ENCODE results near the gene PTPN4. TPM values are rescaled to one million over a fixed set of nuclear protein-coding genes. Genes with fewer than 3 reads are reported as not detected.
A peak's percentile ranks its signal among the peaks of the same experiment; 100 is the strongest.
"Not testable (repeated sequence)": the region's sequence is repeated elsewhere in the genome, so short reads cannot be mapped to it uniquely, and the experiment has no call there.

Gene PTPN4
- total and polyA plus RNA-seq, 8 donors: 4.4 to 18.7 (median 13.2) TPM

DNA sequence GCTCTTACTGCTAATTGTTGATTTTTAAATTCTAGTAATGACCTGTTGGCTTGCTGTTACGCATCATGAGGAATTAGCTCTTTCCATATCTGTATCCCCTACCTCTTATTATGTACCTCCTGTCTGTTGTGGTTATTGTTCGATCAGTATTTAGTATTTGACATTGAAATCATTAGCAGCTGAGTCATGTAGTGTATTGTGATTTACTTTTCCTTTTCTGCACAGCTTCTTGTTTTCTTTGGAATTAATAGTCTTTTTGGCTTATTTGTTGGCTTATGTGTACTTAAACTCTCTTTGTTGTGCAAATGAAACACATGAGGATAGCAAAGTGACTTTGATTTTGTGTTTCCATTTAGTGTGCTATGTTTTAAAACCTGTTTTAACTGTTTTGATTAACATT lies 257.5 kb downstream of the PTPN4 start:
- Histone ChIP-seq H3K9me3 (no peaks in the 10 kb centered on the region), H3K4me3 (no peak overlapping the region), H3K36me3 (no peaks in the 10 kb centered on the region), H3K27ac (no peak overlapping the region), H3K4me1 (peaks cover 0 to 16% (median 9%) of the 10 kb centered on the region in 3 donors), H3K27me3 (no peaks in the 10 kb centered on the region)
- intact Hi-C loops (cut with DNase I): no loop called here
- DNase-seq (no peak), FAIRE-seq (no peak), ATAC-seq (no peak)
- TF ChIP-seq, protein P1, sequence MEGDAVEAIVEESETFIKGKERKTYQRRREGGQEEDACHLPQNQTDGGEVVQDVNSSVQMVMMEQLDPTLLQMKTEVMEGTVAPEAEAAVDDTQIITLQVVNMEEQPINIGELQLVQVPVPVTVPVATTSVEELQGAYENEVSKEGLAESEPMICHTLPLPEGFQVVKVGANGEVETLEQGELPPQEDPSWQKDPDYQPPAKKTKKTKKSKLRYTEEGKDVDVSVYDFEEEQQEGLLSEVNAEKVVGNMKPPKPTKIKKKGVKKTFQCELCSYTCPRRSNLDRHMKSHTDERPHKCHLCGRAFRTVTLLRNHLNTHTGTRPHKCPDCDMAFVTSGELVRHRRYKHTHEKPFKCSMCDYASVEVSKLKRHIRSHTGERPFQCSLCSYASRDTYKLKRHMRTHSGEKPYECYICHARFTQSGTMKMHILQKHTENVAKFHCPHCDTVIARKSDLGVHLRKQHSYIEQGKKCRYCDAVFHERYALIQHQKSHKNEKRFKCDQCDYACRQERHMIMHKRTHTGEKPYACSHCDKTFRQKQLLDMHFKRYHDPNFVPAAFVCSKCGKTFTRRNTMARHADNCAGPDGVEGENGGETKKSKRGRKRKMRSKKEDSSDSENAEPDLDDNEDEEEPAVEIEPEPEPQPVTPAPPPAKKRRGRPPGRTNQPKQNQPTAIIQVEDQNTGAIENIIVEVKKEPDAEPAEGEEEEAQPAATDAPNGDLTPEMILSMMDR (IDR thresholded peaks at IDR 0.05): no peak
- 59 to 74% methylated on average over 2 of the region's 2 CpGs for WGBS, 2 donors

- 95 to 97% methylated on average over 4 of the region's 4 CpGs for WGBS, 2 donors
- Histone ChIP-seq H3K9me3 (no peaks in the 10 kb centered on the region), H3K27me3 (no peaks in the 10 kb centered on the region), H3K4me1 (peaks cover 0 to 16% (median 9%) of the 10 kb centered on the region in 3 donors), H3K27ac (no peak overlapping the region), H3K4me3 (no peak overlapping the region), H3K36me3 (no peaks in the 10 kb centered on the region)
- intact Hi-C loops (cut with DNase I): no loop called here
- TF ChIP-seq, protein P1 (IDR thresholded peaks at IDR 0.05): no peak
- ATAC-seq (no peak), FAIRE-seq (no peak), DNase-seq (no peak)
Observed at GRCh38 chr2:120018549-120018948, 258.8 kb downstream of the PTPN4 start.

DNA sequence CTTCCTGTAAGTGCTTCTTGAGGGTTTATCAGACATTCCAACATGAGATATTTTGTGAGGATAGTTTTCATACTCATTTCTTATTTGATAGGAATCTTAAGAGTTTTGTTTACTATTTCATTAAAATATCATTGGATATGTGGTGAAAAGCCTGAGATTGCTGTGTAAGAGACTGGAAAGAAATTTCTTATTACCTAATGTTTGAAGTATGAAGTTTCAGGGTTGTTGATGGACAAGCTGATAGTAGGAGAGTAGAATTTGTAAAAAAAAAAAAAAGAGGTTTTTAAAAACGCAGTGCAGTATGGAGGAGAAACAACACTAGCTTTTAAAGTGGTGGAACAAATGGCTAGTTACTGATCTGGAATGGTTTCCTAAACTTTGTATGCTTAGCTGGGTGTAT lies 260.8 kb downstream of the PTPN4 start:
- TF ChIP-seq, protein P1 (IDR thresholded peaks at IDR 0.05): no peak
- Histone ChIP-seq H3K4me1 (peaks cover 0 to 9% (median 0%) of the 10 kb centered on the region in 3 donors), H3K9me3 (no peaks in the 10 kb centered on the region), H3K36me3 (no peaks in the 10 kb centered on the region), H3K27me3 (no peaks in the 10 kb centered on the region), H3K27ac (no peak overlapping the region), H3K4me3 (no peak overlapping the region)
- intact Hi-C loops (cut with DNase I): no loop called here
- 35 to 48% methylated on average over 1 of the region's 1 CpG for whole genome bisulfite sequencing, 2 donors
- ATAC-seq (peak in 1 of 4 donors; percentile 28), DNase-seq (no peak), FAIRE-seq (no peak)

GRCh38 chr2:120022505-120022904 lies 262.8 kb downstream of the PTPN4 start:
- H3K4me3 ChIP-seq; H3K4me1 ChIP-seq; intact Hi-C loops (cut with DNase I); H3K9me3 ChIP-seq; DNase-seq; H3K27me3 ChIP-seq; FAIRE-seq; H3K27ac ChIP-seq; H3K36me3 ChIP-seq; ATAC-seq: not testable (repeated sequence)
- 97 to 100% methylated on average over 1 of the region's 1 CpG for WGBS, 2 donors

DNA sequence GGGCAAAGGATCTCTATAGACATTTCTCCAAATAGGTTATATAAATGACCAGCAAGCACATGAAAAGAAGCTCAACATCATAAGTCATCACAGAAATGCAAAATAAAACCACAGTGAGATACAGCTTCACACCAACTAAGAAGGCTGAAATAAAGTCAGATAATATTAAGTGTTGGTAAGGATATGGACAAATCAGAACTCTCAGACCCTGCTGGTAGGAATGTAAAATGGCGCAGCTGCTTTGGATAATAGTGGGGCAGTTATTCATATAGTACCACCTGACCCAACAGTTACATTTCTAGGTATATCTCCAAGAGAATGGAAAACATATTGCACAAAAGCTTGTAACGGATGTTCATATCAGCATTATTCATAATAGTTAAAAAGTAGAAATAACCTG lies 267.2 kb downstream of the PTPN4 start:
- no peaks in the 10 kb centered on the region for H3K36me3 ChIP-seq
- no peaks in the 10 kb centered on the region for H3K4me1 ChIP-seq
- intact Hi-C loops (cut with DNase I): no loop called here
- WGBS, 2 donors: 96 to 98% methylated on average over 2 of the region's 2 CpGs
- DNase-seq (no peak), FAIRE-seq (no peak), ATAC-seq (no peak)
- no peaks in the 10 kb centered on the region for H3K27me3 ChIP-seq
- TF ChIP-seq, protein P1 (IDR thresholded peaks at IDR 0.05): no peak
- no peak overlapping the region for H3K27ac ChIP-seq
- H3K4me3 ChIP-seq: no peak overlapping the region
- H3K9me3 ChIP-seq: no peaks in the 10 kb centered on the region

Measured in pancreas (tissue), 10 donors.